Hematopoietic multipotent progenitor cell treated with erythropoietin and hydrocortisone succinate and interleukin-3 and kit ligand, for 15 days (in vitro differentiated cells): ENCODE measurements around the gene DACH1.
"Not testable (repeated sequence)": the region's sequence is repeated elsewhere in the genome, so short reads cannot be mapped to it uniquely, and the experiment has no call there.

Source experiments
- DNase-seq: peaks from one replicate; pipeline ENCODE4 v3.0.0-alpha.2; 2015; ENCODE audit warnings: low spot score

DACH1 gene

DNA sequence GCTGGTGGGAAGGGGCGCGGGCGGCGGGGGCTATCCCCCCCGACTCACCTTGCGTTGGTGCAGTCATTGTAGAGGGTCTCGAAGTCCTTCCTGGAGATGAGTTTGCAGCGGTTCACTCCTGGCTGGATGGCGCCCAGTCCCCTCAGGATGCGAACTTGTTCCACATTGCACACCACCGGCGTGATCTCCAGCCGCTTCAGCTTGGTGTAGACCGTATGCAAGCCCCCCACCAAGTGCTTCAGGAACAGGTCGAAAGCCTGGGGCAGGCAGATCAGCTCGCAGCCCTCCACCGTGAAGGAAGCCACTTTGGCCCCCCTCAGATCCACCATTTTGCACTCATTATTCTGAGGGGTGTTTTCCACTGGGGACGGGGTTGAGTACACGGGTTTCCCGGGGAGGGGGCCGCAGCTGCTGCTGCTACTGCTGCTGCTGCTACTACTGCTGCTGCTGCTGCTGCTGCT, 1.1 kb downstream of the DACH1 start:
- DNase-seq: no peak

DNA sequence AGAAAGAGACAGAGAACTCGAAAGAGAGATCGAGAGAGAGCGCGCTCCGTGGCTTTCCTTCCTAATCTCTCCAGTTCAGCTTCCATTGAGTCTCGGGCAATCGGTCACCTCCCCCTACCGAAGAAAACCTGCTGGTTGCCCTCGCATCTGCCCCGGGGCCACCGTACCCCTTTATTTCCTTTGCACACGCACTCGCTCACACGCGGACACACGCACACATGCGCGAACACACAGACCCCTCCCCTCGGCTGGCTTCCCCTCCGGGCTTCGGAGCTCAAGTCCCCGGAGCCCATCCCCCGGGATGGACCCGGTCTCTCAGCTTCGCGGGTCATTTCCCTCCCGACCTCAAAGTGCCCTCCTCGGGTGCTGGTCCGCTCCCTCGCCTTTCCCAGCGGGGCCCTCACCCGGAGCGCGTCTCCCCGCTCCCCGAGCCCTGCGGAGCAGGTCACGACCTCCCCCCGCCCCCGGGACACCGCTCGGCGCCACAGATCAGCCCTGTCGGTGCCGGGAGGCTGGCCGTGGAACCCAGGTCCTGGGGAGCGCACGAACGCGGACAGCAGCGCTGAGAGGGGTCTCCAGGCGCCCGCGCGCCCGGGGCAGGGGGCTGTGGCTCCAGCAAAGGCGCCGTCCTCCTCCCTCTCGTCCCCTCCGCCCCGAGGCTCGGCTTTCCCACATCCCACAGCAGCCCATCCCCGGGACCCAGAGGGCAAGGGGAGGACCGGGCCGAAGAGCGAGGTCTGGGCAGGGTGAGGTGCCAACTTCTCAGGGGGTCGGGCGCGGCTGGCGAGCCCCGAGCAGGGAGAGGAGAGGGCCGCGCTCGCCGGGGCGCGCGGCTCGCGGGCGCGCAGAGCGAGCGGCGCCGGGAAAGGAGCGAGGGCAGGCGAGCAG, 1.8 kb downstream of the DACH1 start:
- no peak for DNase-seq

DNA sequence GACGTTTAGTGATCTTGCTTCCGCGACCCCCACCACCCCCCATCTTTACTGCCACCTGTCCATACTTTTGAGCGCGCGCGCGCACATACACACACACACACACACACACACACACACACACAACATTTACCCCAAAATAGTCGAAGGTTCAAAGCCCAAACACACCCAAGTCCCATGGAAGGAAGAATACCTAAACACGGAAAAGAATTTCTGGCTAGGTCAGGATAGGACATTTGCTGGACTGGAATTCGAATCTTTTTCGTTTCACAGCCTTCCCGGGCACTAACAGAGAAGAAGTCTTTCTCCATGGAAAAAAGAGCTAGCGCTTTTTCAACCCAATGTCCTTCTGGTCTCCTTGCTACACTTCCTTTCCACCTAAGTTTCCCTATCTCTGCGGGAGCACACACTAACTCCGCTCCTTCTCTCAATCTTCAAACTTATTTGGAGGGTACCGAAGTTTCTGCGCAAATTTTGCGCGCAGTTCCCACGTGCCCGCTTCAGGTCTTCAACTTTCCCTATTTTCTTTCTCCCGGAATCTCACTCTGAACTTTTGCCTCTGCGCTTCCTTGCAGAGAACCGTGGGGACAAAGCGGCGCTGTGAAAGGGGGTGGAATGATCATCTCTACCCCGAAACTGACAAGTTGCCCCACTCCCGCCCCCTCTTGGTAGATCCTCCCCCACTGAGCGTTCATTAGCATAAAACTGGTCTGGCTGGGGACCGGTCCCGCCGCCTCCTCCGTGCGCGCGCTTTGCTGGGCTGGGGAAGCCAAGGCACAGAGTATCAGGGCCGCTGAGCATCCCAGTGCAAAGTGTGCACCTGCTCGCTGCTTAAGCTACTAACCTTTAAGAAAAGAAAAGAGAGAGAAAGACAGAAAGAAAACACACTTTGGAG, 2.7 kb downstream of the DACH1 start:
- no peak for DNase-seq

DNA sequence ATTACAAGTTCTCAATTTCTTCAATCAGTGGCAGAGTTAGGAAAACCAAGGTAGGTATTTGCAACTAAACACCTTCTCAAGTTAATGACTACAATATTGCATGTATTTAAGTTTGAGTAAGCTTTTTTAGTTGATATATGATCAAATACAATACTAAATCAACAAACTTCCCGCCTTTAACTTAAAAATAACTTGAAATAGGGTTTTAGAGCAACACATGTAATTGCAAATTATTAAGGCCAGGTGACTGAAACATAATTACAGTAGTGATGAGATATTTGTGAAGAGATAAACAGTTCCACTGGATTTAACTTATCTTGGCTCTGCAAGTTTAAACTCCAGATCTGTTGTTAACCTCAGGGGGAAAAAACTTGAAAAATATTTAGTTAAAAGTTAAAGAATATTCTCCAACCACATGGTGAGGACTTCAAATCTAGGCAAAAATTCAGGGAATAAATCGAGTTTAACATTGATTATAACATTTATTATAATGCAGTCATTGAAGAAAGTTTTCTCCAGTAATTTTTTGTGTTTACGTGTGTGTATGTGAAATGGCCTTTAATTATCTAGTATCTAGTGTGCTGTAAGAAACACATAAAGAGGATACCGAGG, 3.6 kb downstream of the DACH1 start:
- DNase-seq: no peak

DNA sequence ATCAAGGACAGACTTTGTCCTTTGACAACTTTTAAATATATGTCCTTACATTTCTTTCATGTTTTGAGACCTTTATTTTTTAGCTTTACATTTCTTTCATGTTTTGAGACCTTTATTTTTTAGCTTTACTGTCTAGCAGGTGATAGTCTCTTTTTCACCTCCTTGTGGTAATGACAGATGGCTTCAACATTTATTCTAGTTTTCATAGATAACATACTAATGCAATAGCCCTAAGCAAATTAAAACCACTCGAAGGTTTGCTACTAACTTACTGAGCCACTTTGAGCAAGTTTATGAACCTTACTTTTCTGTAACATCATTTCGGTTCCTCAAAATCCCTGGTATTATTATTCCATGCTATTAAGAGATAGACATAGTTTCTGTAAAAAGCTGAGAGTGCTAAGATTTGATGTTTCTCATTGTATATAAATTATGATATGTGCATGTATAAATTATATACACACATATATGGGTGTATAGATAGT, 4.5 kb downstream of the DACH1 start:
- no peak for DNase-seq

DNA sequence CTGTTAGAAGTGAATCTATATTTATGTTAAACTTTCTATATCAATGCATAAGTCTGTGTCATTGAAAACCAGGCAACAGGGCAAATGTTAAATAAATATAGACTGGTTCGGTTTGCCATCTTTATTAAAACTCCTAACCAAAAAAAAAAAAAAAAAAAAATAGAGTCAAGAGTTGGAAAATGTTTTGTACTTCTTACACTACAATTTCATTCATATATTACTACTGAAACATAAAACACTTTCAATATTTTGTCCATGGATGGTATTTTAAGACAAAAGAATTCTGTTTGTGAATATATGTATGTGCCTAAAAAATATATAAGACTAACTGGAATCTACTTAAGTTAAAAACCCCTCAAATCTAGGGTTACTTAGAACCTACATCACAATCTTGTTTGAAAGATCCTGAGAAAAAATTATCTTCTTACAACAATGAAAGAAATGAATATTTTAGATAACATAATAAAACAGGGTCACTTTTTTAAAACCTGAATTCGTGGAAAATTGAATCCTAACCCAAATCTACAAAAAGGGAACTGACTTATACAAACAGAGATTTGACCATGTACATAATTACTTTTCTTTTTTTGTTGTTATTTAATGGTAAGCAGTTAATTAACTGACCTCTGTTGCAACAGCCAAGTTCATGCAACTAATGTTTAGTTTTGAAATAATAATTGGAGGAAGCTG, 5.1 kb downstream of the DACH1 start:
- DNase-seq: no peak

DNA sequence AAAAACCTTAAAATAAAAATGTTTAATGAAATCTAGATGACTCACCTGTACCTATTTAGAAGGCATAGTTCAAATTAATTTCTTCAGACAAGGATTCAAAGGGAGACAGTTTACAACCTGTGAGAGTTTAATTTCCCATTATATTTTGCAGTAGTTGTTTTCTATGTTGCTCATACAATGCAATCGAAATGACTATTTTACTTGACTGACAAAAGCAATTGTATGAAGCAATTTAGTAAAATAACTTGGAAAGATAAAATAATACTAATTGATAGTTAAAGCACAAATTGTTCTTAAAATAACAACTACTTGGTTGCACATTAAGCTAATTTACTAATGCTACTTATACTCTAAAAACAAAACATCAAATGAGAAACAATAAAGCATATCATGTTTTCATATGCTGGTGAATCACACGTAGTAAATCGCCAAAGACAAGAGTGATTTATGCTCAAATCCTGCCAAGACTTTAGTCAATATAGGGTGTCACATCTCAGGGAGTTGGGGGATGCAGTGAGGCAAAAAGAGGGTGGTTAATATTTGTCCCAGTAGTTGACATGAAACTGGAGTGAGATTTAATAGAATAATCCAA, 6.4 kb downstream of the DACH1 start:
- DNase-seq: no peak

DNA sequence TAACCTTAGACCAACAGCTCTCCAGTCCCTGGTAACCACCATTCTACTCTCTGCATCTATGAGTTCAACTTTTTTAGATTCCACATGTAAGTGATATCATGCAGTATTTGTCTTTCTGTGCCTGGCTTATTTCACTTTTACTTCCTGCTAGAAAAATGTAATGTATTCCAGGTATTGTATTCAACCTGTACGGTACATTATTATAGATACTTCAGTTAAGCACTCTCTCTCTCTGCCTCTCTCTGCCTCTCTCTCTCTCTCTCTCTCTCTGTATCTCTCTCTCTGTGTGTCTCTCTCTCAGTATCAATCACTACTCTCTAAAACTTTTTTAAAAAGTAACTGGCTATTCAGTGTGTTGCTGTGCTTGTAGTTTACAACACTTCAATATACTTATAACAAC, 8.4 kb downstream of the DACH1 start:
- no peak for DNase-seq

DNA sequence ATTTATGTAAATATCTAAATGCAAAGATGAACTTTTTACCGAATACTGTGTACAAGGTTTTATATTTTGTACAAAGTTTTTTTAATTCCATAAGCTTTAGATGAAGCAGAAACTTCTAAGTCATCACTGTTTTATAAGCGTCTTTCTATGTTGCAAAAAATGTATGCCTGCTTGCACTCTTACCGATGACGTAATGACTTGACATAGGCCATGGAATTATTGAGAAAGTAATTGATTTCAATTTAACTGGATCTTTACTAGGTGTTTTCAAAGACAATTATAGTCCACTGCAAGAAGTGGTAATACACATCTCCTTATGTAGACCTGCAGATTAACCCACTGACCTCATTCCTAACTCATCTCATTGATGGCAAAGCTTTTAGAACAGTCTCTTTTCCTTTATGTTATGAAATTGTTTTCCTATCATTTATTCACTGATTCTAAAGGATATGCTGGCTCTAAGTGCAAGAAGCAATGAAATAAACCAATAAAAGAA, 10.4 kb downstream of the DACH1 start:
- no peak for DNase-seq

DNA sequence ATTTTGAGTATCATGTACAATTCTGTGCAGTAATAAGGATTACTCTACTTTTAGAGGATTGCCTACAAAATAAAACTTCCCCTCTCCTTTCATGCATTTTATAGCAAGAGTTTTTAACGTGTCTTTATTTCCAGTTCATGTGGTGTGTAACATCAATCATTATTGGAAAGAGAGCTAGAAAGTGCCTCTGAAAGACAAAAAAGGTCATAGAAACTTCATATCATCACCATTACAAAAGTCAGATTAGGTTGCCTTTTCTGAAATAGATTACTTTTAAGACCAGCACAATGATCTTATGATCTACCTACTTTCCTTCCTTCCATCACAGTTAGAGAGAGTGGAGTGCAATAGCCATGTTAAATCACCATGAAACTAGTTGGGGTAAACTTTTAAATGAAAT, 12.6 kb downstream of the DACH1 start:
- DNase-seq: no peak

DNA sequence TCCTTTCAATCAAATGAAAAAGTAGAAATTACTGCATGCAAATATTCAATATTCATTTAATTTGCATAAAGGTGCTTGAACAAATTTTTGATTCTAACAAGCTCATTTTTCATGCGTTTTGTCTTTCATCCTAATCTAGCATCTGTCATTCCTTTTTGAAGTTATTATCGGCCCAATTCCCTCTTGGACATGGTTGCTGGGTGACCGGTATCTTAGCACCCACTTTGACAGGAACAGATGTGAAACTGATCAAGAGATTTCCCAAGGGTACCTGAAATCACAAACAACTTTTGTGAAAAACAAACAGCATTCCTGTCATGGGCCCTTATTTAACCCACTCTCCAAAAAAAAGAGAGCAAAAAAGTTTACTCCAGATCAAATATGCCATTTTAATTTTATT, 13.3 kb downstream of the DACH1 start:
- DNase-seq: no peak

DNA sequence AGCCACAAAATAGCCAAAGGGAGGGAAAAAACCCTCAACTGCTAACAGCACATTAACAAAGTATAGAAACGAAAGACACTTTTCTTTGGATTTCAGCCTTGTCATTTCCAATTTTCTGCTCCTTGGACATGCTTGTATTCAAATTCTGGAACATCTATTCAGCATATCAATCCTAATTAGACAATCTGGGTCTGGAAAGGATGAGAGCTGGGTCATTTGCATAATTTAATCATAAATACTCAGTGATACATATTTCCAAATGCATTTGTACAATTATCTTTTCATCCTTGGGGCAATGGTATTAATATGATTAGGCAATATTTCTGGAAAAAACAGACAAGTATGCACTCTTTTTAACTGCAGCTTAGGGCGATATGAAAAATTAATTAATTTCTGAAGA, 14.3 kb downstream of the DACH1 start:
- DNase-seq: no peak

DNA sequence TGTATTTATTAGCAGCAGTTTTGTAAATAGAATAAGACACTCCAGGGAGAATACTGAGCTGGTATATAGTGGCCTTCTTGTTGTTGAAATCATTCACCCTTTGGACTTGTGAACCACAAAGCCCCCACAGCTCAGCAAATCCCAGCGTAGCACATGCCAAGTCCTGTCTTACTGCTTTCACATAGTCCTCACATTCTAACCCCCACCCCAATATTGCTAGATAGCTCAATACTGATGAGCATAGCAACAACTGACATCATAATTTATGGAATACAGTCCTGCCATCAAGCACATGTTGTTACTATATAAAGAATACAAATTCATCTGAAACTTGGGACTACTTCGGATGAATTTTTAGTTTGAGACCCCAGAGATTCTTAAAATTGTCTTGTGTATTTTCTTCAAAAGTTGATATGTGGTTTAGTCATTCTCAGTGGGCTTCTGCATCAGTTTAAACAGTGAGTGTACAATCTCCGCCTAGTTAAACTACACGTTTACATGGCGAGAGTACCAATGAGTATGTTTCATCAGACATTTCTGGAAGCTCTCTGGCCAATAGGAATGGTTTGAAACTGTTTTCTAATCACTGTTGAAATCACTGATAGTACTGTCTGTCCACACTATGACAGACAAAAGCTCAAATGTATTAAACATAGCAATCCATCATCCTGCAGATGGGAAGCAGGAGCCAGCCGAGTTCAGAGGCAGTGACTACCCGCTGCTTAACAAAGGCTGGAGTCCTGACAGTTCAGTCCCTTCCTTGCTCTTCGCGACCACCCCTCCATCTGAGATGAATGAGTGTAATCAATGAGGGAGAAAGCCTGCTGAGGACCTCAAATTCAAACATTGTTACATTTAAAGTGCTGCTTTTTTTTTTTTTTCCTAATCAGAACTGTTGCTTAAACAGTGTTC, 15.2 kb downstream of the DACH1 start:
- no peak for DNase-seq

DNA sequence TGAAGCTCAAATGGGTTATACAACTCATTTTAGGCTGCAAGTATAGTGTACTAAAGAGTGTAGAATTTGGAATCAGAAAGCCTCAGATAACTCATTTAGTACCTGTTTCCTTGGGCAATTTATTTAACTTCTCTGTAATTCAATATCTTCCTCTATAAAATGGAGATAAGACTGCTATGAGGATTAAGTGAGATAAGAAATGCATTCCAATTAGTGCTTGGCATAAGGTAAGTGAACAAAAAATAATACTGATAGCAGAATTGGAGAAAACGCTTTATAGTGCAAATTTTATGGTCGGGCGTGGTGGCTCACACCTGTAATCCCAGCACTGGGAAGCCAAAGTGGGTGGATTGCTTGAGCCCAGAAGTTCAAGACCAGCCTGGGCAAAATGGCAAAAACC, 25.0 kb downstream of the DACH1 start:
- no peak for DNase-seq

DNA sequence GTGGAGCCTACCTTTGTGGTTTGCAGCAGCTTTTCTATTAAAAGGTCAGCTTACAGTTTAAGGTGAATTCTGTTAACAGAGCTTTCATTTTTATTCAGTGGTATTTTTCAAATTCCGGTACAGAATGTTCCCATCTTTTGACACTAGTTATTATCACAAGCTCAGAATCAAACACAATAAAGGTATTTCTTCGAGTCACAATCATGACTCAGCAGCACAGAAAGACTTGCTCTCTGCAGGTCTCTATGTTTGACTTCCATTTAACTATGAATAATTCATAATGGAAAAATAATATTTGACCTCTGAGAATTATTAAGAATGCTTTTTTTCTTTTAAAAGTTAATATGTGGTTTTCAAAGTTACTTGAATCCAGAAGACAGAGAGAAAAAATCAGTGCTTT, 28.2 kb downstream of the DACH1 start:
- no peak for DNase-seq

DNA sequence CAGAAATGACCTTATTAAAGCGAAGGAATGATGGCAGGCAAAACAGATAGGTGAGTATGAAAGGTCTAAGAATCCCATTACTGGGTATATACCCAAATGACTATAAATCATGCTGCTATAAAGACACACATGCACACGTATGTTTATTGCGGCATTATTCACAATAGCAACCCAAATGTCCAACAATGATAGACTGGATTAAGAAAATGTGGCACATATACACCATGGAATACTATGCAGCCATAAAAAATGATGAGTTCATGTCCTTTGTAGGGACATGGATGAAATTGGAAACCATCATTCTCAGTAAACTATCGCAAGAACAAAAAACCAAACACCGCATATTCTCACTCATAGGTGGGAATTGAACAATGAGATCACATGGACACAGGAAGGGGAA, 29.4 kb downstream of the DACH1 start:
- not testable (repeated sequence) for DNase-seq

DNA sequence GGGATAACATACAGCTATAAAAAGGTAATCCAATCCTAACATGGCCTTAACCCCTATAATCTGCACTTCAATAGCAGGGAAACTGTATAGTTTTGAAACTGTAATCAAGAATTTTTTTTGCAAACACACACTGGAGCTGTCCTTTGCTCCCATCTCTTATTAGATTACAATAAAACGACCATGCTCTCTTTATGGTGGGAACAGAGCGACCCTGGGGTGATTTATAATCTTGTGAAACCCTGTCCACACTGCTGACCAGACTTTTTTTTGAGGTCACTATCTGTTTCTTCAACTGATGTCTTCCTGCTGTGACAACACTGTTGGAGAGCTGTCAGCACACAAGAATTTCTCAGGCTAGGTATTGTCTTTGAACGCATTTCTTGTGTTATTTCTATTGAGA, 35.3 kb downstream of the DACH1 start:
- DNase-seq: no peak

DNA sequence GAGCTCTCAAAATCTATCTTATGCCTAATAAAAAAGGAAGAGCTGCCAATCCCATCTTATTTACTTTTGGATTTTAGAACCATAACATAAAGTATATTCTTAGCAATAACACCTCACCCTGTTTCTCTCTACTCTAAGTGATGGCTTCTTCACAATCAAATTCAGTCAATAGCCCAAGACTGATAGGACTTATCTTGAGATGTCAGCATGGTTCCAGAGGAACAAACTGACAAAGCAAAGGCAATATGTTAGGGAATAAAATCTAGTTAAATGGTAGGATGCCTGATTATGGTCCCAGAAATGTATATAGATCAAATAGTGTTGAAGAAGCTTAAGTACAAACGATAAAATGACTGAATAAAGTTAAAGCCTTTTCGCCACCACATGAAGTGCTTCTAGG, 36.3 kb downstream of the DACH1 start:
- DNase-seq: no peak

DNA sequence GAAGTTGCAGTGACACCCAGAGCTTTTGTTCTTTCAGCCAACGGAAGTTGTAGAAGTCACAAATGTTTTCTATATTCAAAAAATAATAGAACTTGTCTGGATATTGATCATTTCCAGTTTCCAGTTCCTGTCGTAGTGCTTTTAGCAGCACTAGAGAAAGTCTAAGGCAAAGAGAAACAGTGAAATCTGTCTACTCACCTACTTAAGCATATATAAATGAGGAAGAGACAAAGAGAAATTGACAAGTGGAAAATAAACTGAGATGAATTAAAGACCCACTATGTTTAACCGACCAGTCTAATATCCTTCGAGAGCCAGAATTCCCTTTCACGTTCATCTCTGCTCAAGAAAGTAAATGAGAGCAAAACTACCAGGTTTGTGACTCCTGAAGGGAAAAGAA, 36.7 kb downstream of the DACH1 start:
- DNase-seq: no peak

DNA sequence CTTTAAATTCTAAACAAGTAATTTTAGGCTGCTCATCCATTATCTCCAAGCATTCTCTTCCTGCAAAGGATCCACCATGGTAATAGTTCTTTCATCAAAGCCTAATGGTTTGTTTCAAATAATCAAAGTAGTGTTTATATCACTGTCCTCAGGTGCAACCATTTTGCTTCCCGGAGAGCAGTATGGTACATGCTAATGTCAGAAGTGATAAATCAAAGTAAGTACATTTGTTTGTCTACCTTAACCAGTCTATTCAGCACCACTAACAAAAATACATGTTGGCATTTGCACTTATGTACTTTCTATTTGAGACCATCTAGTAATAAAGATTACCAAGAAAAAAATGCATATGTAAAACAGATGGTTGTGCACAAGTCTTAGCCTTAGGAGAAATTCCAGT, 37.5 kb downstream of the DACH1 start:
- no peak for DNase-seq
